Calu3 (cell line): ENCODE measurements around the gene SLC30A2. TPM values are rescaled to one million over a fixed set of nuclear protein-coding genes. Genes with fewer than 3 reads are reported as not detected.
A peak's percentile ranks its signal among the peaks of the same experiment; 100 is the strongest.

Source experiments
- BruUV-seq: library from RNA; stranded (reverse); fragments of 400-500 nt; replicated peaks from 2 replicates; lab custom pipeline; 2021; lab: Mats Ljungman, UMichigan
- CTCF ChIA-PET: fragments of 300-600 bp; sonication (Branson Sonifier 250); formaldehyde crosslinking; loops from one replicate; lab custom pipeline; 2022; ENCODE audit warnings: antibody characterized with exemption; lab: Charles Lee
- DNase-seq: peaks from one replicate; pipeline ENCODE4 v3.0.0; 2022
- H3K27ac Mint-ChIP-seq: one replicate; pipeline ENCODE4 v1.8.0; 2022; ENCODE audit warnings: mixed read lengths; ENCODE audit not compliant: unreplicated experiment
- H3K27me3 Mint-ChIP-seq: one replicate; pipeline ENCODE4 v1.8.0; 2022; ENCODE audit warnings: mixed read lengths; ENCODE audit not compliant: unreplicated experiment
- H3K36me3 Mint-ChIP-seq: one replicate; pipeline ENCODE4 v1.8.0; 2022; ENCODE audit warnings: mild to moderate bottlenecking, moderate library complexity, mixed read lengths; ENCODE audit not compliant: insufficient read depth, unreplicated experiment
- H3K4me1 Mint-ChIP-seq: one replicate; pipeline ENCODE4 v1.8.0; 2022; ENCODE audit warnings: mild to moderate bottlenecking, low read depth, mixed read lengths; ENCODE audit not compliant: unreplicated experiment
- H3K4me3 Mint-ChIP-seq: one replicate; pipeline ENCODE4 v1.8.0; 2022; ENCODE audit warnings: mild to moderate bottlenecking, low read depth, moderate library complexity, mixed read lengths; ENCODE audit not compliant: unreplicated experiment
- H3K9me3 Mint-ChIP-seq: one replicate; pipeline ENCODE4 v1.8.0; 2022; ENCODE audit warnings: low read depth, mixed read lengths; ENCODE audit not compliant: unreplicated experiment
- CTCF ChIP-seq: fragments of 200-600 bp; IDR thresholded peaks from one replicate; pipeline ENCODE4 v1.8.0; 2022; ENCODE audit warnings: antibody characterized with exemption; ENCODE audit not compliant: unreplicated experiment
- intact Hi-C: fragments of 100-400 bp; cut with micrococcal nuclease; formaldehyde crosslinking; loops from one replicate; pipeline ENCODE4 v1.10.0; 2022; ENCODE audit not compliant: unreplicated experiment
- total RNA-seq: library from RNA; stranded (reverse); gene quantifications from 2 replicates; pipeline ENCODE4 v1.2.3, GENCODE V29; 2022

Gene SLC30A2
- total RNA-seq, 1 experiment from 2014 or later: not detected

DNA sequence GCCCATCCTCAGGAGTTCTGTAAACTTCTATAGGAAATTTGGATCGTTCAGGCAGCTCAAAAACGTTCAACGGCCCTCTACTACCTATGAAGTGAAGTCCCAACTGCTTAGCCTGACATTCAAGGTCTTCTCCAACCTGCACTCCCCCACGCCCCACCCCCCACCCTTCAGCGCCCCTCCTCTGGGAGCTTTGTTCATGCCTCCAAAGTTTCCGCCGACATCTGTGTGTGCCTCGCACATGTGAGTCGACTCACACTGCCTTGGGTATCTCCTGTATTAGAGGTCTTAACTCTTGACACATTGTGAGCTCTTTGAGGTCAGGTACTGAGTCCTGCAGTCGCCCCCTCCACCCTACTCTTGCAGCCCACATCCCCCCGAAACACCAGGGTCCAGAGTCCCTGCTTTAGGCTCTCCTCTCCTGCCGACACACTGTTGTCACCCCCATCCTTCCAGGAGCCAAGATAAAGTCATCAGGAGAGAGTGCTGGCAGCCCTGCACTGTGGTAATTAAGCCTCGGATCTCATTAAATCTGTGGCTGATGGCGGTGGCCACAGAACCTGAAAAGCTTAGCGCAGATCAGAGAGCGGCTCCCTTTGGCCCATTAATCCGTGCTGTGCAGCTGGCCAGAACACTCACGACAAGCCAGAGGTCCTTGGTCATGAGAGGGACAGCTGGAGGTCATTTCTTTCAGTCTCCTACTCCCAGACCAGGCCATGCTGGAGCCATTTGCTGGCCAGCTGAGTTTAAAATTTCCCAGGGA lies 46.7 kb downstream of the SLC30A2 start:
- TF ChIP-seq CTCF: no peak
- intact Hi-C loops: loop anchor here (5.0 kb wide), 2 partner anchors 102 to 162 kb away; no protein-coding TSS in a partner anchor
- CTCF ChIA-PET: interaction anchor here (0.5 kb wide), 1 partner anchor 166 kb away, joined by 5 read pairs; no protein-coding TSS in a partner anchor

GRCh38 chr1:25997828-25998761 lies 47.8 kb downstream of the SLC30A2 start, which contains the start of gene PAFAH2:
PAFAH2 (minus strand) TSS chr1:25998063; CDS start chr1:25990816, 7,247 bp downstream.
- intact Hi-C loops: loop anchor here (5.0 kb wide), 2 partner anchors 101 to 161 kb away; no protein-coding TSS in a partner anchor
- peak; percentile 91 for DNase-seq
- Mint-ChIP-seq H3K27me3 (no peaks in the 10 kb centered on the region), H3K36me3 (peaks cover 19% of the 10 kb centered on the region), H3K4me1 (no peaks in the 10 kb centered on the region), H3K4me3 (peak within 1 kb of the TSS; percentile 92), H3K27ac (peak within 1 kb of the TSS; percentile 91), H3K9me3 (no peaks in the 10 kb centered on the region)
- TF ChIP-seq CTCF: peak; percentile 83
- CTCF ChIA-PET: interaction anchor here (0.6 to 1.8 kb wide), 6 partner anchors 11 to 228 kb away, joined by 3 to 22 read pairs (median 4); no protein-coding TSS in a partner anchor
- BruUV-seq: no TSS peak

More for the DNA sequence above, 46.7 kb downstream of the SLC30A2 start:
- peaks cover 19% of the 10 kb centered on the region for H3K36me3 Mint-ChIP-seq
- H3K9me3 Mint-ChIP-seq: no peaks in the 10 kb centered on the region
- peaks cover 7% of the 10 kb centered on the region for H3K27me3 Mint-ChIP-seq
- no TSS peak for BruUV-seq
- DNase-seq: no peak
- no peak overlapping the region for H3K27ac Mint-ChIP-seq
- no peak overlapping the region for H3K4me3 Mint-ChIP-seq
- no peaks in the 10 kb centered on the region for H3K4me1 Mint-ChIP-seq

DNA sequence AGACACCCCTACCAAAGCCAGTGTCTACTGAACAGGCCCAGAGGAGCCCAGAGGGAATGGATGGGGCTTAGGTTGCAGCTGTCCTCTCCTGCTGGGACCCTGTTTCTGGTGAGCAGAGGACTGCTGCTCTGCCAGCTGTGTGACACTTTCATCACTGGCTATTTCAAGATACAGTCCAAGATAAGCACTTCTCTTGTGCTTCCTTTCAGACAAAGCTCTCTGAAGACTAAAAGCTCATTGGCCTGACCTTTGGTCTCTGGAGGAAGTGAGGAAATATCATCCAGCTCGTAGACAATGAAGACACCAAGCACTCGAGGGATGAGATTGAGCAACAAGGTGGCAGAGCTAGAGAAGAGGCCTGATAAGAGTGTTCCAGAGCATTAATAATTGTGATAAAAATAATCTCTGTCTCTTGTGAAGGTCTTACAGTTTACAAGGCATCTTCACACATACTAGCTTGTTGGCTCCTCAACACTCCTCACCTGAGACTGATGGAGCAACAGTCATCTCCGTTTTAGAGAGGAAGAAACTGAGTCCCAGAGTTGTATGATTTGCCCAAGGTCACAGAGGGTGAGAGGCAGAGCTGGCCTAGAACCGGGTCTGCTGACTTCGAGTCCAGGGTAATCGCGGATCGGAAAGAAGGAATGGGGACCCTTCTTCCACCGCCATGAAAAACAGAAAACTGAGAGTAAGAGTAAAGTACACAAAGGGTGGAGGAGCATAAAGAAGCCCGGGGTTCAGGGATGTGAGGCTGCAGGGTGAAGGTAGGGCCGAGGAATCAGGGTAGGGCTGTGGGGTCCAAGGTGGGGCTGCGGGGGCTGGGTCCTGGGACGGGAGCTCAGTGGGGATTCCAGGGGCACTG lies 48.7 kb downstream of the SLC30A2 start:
- Mint-ChIP-seq H3K9me3 (no peaks in the 10 kb centered on the region), H3K36me3 (peaks cover 19% of the 10 kb centered on the region), H3K4me3 (peak overlapping the region; percentile 92), H3K4me1 (no peaks in the 10 kb centered on the region), H3K27me3 (no peaks in the 10 kb centered on the region), H3K27ac (peak overlapping the region; percentile 91)
- CTCF ChIA-PET: interaction anchor here (0.5 to 1.8 kb wide), 7 partner anchors 10 to 229 kb away, joined by 3 to 22 read pairs (median 4); no protein-coding TSS in a partner anchor
- no peak for TF ChIP-seq CTCF
- intact Hi-C loops: loop anchor here (5.0 kb wide), 2 partner anchors 100 to 160 kb away; no protein-coding TSS in a partner anchor
- DNase-seq: no peak
- BruUV-seq: TSS peak; percentile 53
